ENCODE measurements around the gene JPH2.
"Not testable (repeated sequence)": the region's sequence is repeated elsewhere in the genome, so short reads cannot be mapped to it uniquely, and the experiment has no call there.

JPH2 gene

DNA sequence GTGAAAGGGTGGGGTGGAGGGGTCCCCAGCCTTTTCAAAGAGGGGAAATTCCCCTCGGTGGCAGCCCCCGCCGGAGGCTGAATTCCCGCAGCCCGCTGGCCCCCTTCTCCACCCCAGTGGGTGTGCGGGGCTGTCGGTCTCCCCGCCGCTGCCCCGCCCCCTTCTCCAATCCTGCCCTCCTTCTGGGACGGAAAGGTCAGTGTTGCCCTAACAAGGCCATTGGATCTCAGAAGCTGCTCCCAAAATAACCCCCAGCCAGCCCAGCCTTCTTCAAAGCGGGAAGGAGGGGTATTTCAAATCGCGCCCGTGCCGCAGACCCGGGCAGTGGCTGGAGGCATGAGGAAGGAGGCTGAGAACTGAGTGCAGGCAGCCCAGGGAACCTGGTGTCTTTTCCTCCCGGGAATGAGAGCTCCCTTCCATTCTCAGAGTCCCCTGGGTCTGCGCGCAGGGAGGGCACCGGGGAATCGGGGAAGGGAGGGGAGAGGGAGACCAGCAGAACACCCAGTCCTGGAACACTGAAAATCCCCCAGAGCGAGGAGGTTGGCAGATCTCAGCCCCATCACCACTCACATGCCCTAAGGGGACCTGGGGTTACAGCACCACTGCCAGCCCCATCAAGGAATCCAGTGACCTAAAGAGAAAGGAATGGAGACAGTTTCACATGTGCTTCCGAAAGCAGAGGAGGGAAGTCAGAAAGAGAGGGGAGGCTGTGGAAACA, at the start of gene JPH2:
JPH2 (minus strand) TSS at position 135 of the 718 bp plus-strand sequence. CDS start 483 bp downstream, outside the sequence.
- intact Hi-C loops (cut with DNase I; ENCODE audit: low total_unique reads): loop anchor here (10.0 kb wide), 1 partner anchor 1158 kb away; the partner anchor contains the start of gene SDC4
- Histone ChIP-seq H3K27ac (peak within 1 kb of the TSS; percentile 93 to 95), H3K27me3 (no peaks in the 10 kb centered on the region), H3K36me3 (no peaks in the 10 kb centered on the region), H3K4me3 (peak within 1 kb of the TSS; percentile 73 to 88), H3K9me3 (no peaks in the 10 kb centered on the region), H3K4me1 (peaks cover 0 to 52% (median 35%) of the 10 kb centered on the region in 4 donors)
- no peak for TF ChIP-seq CTCF (IDR thresholded peaks at IDR 0.05)
- peak; percentile 72 to 94 for DNase-seq

DNA sequence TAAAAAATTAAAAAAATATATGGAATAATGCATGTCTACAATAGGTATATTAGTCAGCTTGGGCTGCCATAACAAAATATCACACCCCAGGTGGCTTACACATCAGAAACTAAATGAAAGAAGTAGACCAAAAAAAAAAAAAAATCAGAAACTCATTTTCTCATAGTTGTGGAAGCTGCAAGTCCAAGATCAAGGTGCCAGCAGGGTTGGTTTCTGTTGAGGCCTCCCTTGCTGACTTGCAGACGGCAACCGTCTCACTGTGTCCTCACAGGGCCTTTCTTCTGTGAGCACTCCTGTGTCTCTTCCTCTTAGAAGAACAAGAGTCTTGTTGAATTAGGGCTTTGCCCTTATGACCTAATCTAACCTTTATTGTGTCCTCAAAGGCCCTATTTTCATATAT, 48.7 kb upstream of the JPH2 start:
- H3K4me1 ChIP-seq: no peaks in the 10 kb centered on the region
- H3K27me3 ChIP-seq: no peaks in the 10 kb centered on the region
- no peaks in the 10 kb centered on the region for H3K9me3 ChIP-seq
- H3K4me3 ChIP-seq: no peak overlapping the region
- intact Hi-C loops (cut with DNase I; ENCODE audit: low total_unique reads): no loop called here
- TF ChIP-seq CTCF (IDR thresholded peaks at IDR 0.05): no peak
- H3K36me3 ChIP-seq: no peaks in the 10 kb centered on the region
- H3K27ac ChIP-seq: no peak overlapping the region
- no peak for DNase-seq

GRCh38 chr20:44234566-44235317, 47.8 kb upstream of the JPH2 start:
- Histone ChIP-seq H3K4me1 (no peaks in the 10 kb centered on the region), H3K4me3 (no peak overlapping the region), H3K27ac (no peak overlapping the region), H3K9me3 (no peaks in the 10 kb centered on the region), H3K36me3 (no peaks in the 10 kb centered on the region), H3K27me3 (no peaks in the 10 kb centered on the region)
- no peak for DNase-seq
- intact Hi-C loops (cut with DNase I; ENCODE audit: low total_unique reads): no loop called here
- no peak for TF ChIP-seq CTCF (IDR thresholded peaks at IDR 0.05)

GRCh38 chr20:44233436-44234016, 46.5 kb upstream of the JPH2 start:
- no peak for DNase-seq
- H3K27ac ChIP-seq: no peak overlapping the region
- H3K36me3 ChIP-seq: no peaks in the 10 kb centered on the region
- H3K4me1 ChIP-seq: no peaks in the 10 kb centered on the region
- no peaks in the 10 kb centered on the region for H3K27me3 ChIP-seq
- no peaks in the 10 kb centered on the region for H3K9me3 ChIP-seq
- intact Hi-C loops (cut with DNase I; ENCODE audit: low total_unique reads): no loop called here
- no peak overlapping the region for H3K4me3 ChIP-seq
- TF ChIP-seq CTCF (IDR thresholded peaks at IDR 0.05): no peak

- intact Hi-C loops (cut with DNase I; ENCODE audit: low total_unique reads): not testable (repeated sequence)
These were observed 45.5 kb upstream of the JPH2 start for GRCh38 chr20:44232469-44232856.

More at GRCh38 chr20:44232469-44232856, 45.5 kb upstream of the JPH2 start:
- DNase-seq, H3K27ac ChIP-seq, H3K4me1 ChIP-seq, H3K27me3 ChIP-seq, H3K36me3 ChIP-seq, H3K9me3 ChIP-seq, H3K4me3 ChIP-seq: not testable (repeated sequence)

Measured in tibial artery (tissue), 4 donors.